HEK293 (cell line): ENCODE data around the gene PYCR2.
A peak's percentile ranks its signal among the peaks of the same experiment; 100 is the strongest.

Experiments used
- CTCF ChIA-PET: fragments of 350-600 bp; formaldehyde crosslinking; extraction: SDS; loops from one replicate; lab custom pipeline; 2021; ENCODE audit warnings: antibody characterized with exemption; lab: Yijun Ruan, JAX
- POLR2A ChIA-PET: fragments of 300-600 bp; formaldehyde crosslinking; extraction: SDS; loops from one replicate; lab custom pipeline; 2020; ENCODE audit warnings: antibody characterized with exemption, inconsistent platforms; lab: Yijun Ruan, JAX
- H3K27ac ChIP-seq: fragments of 200-500 bp; sonication (Bioruptor generic); 2 replicates; pipeline ENCODE4 v1.5.1; 2014; ENCODE audit warnings: low read depth, low read length, control low read depth, inconsistent platforms; ENCODE audit errors: extremely low read depth
- H3K36me3 ChIP-seq, 2 experiments: fragments of 200-500 bp in 1 of 2; sonication (Bioruptor generic) in 1 of 2; 1 replicate in 1 of 2; 2 replicates in 1 of 2; pipeline ENCODE4 v1.5.1; 2014 to 2017; ENCODE audit warnings: inconsistent platforms in 2 of 2, low read length in 2 of 2; ENCODE audit not compliant: control insufficient read depth in 2 of 2, insufficient read depth in 1 of 2
- H3K4me1 ChIP-seq: fragments of 200-500 bp; sonication (Bioruptor generic); 2 replicates; pipeline ENCODE4 v1.5.1; 2014; ENCODE audit warnings: mild to moderate bottlenecking, low read length, inconsistent platforms; ENCODE audit not compliant: control insufficient read depth, insufficient read depth
- H3K4me3 ChIP-seq: 2 replicates; pipeline ENCODE4 v1.5.1; 2011; ENCODE audit warnings: low read depth, mild to moderate bottlenecking, control low read depth, low read length, moderate library complexity
- H3K9me3 ChIP-seq: fragments of 200-500 bp; sonication (Bioruptor generic); 2 replicates; pipeline ENCODE4 v1.5.1; 2014; ENCODE audit warnings: low read depth, low read length, inconsistent platforms; ENCODE audit not compliant: control insufficient read depth, insufficient read depth
- BCL11A ChIP-seq: fragments of 450-650 bp; formaldehyde crosslinking; IDR thresholded peaks from 2 replicates; pipeline ENCODE4 v1.5.1; 2016; ENCODE audit warnings: low read depth, missing biosample characterization, missing genetic modification characterization
- GLI2 ChIP-seq: fragments of 450-650 bp; formaldehyde crosslinking; IDR thresholded peaks from 2 replicates; pipeline ENCODE4; 2017; ENCODE audit warnings: missing biosample characterization, missing genetic modification characterization, low read depth, borderline replicate concordance
- HOXD13 ChIP-seq: sonication (generic); formaldehyde crosslinking; IDR thresholded peaks from 2 replicates; pipeline ENCODE4 v1.8.0; 2022; ENCODE audit warnings: missing genetic modification reagents, borderline replicate concordance
- SCRT2 ChIP-seq: fragments of 450-650 bp; formaldehyde crosslinking; IDR thresholded peaks from 2 replicates; pipeline ENCODE4 v1.5.1; 2016; ENCODE audit warnings: missing biosample characterization, missing genetic modification characterization
- SP2 ChIP-seq: fragments of 450-650 bp; formaldehyde crosslinking; IDR thresholded peaks from 2 replicates; pipeline ENCODE4 v1.5.1; 2016; ENCODE audit warnings: missing biosample characterization, missing genetic modification characterization
- SP7 ChIP-seq: fragments of 450-650 bp; formaldehyde crosslinking; IDR thresholded peaks from 2 replicates; pipeline ENCODE4 v1.5.1; 2016; ENCODE audit warnings: missing biosample characterization, missing genetic modification characterization
- ZBTB20 ChIP-seq: fragments of 450-650 bp; formaldehyde crosslinking; IDR thresholded peaks from 2 replicates; pipeline ENCODE4 v1.5.1; 2016; ENCODE audit warnings: missing biosample characterization, missing genetic modification characterization
- ZBTB21 ChIP-seq: fragments of 450-650 bp; formaldehyde crosslinking; IDR thresholded peaks from 2 replicates; pipeline ENCODE4 v1.5.1; 2017; ENCODE audit warnings: missing biosample characterization, missing genetic modification characterization
- ZNF112 ChIP-seq: fragments of 450-650 bp; formaldehyde crosslinking; IDR thresholded peaks from 2 replicates; pipeline ENCODE4 v1.5.0; 2017; ENCODE audit warnings: missing biosample characterization, missing genetic modification characterization
- ZNF114 ChIP-seq: fragments of 450-650 bp; formaldehyde crosslinking; IDR thresholded peaks from 2 replicates; pipeline ENCODE4 v1.5.0; 2017; ENCODE audit warnings: missing biosample characterization, missing genetic modification characterization
- ZNF169 ChIP-seq: fragments of 450-650 bp; formaldehyde crosslinking; IDR thresholded peaks from 2 replicates; pipeline ENCODE4 v1.5.1; 2016; ENCODE audit warnings: missing biosample characterization, missing genetic modification characterization
- ZNF223 ChIP-seq: fragments of 450-650 bp; formaldehyde crosslinking; IDR thresholded peaks from 2 replicates; pipeline ENCODE4 v1.5.1; 2016; ENCODE audit warnings: missing biosample characterization, missing genetic modification characterization
- ZNF354C ChIP-seq: fragments of 450-650 bp; formaldehyde crosslinking; IDR thresholded peaks from 2 replicates; pipeline ENCODE4 v1.5.1; 2016; ENCODE audit warnings: missing biosample characterization, missing genetic modification characterization, low read depth, borderline replicate concordance
- ZNF558 ChIP-seq: fragments of 450-650 bp; formaldehyde crosslinking; IDR thresholded peaks from 2 replicates; pipeline ENCODE4 v1.5.1; 2016; ENCODE audit warnings: missing biosample characterization, missing genetic modification characterization
- ZNF585B ChIP-seq: fragments of 450-650 bp; formaldehyde crosslinking; IDR thresholded peaks from 2 replicates; pipeline ENCODE4 v1.5.1; 2016; ENCODE audit warnings: missing biosample characterization, missing genetic modification characterization
- ZNF596 ChIP-seq: fragments of 450-650 bp; IDR thresholded peaks from 2 replicates; pipeline ENCODE4 v1.5.0; 2018; ENCODE audit warnings: missing biosample characterization, mild to moderate bottlenecking, missing genetic modification characterization, moderate library complexity
- ZNF600 ChIP-seq: fragments of 450-650 bp; formaldehyde crosslinking; IDR thresholded peaks from 2 replicates; pipeline ENCODE4 v1.5.1; 2016; ENCODE audit warnings: missing biosample characterization, missing genetic modification characterization
- ZNF776 ChIP-seq: fragments of 450-650 bp; formaldehyde crosslinking; IDR thresholded peaks from 2 replicates; pipeline ENCODE4 v1.5.0; 2017; ENCODE audit warnings: missing biosample characterization, missing genetic modification characterization, borderline replicate concordance
- TF ChIP-seq, protein P1 (sequence below): fragments of 450-650 bp; formaldehyde crosslinking; IDR thresholded peaks from 2 replicates; pipeline ENCODE4 v1.5.1; 2016; ENCODE audit warnings: missing biosample characterization, missing genetic modification characterization
- TF ChIP-seq, protein P2 (sequence below): fragments of 450-650 bp; formaldehyde crosslinking; IDR thresholded peaks from 2 replicates; pipeline ENCODE4 v1.5.1; 2016; ENCODE audit warnings: missing biosample characterization, missing genetic modification characterization
- TF ChIP-seq, protein P3 (sequence below): fragments of 450-650 bp; formaldehyde crosslinking; IDR thresholded peaks from 2 replicates; pipeline ENCODE4 v1.5.1; 2016; ENCODE audit warnings: missing biosample characterization, missing genetic modification characterization
- TF ChIP-seq, protein P4 (sequence below): IDR thresholded peaks from 2 replicates; pipeline ENCODE4 v1.6.1; 2011; ENCODE audit warnings: mild to moderate bottlenecking, low read depth, low read length, borderline replicate concordance
- TF ChIP-seq, protein P5 (sequence below): fragments of 450-650 bp; formaldehyde crosslinking; IDR thresholded peaks from 2 replicates; pipeline ENCODE4 v1.5.1; 2017; ENCODE audit warnings: missing biosample characterization, missing genetic modification characterization
- TF ChIP-seq, protein P6 (sequence below): fragments of 450-650 bp; formaldehyde crosslinking; IDR thresholded peaks from 2 replicates; pipeline ENCODE4 v1.5.1; 2016; ENCODE audit warnings: missing biosample characterization, missing genetic modification characterization

PYCR2 gene

DNA sequence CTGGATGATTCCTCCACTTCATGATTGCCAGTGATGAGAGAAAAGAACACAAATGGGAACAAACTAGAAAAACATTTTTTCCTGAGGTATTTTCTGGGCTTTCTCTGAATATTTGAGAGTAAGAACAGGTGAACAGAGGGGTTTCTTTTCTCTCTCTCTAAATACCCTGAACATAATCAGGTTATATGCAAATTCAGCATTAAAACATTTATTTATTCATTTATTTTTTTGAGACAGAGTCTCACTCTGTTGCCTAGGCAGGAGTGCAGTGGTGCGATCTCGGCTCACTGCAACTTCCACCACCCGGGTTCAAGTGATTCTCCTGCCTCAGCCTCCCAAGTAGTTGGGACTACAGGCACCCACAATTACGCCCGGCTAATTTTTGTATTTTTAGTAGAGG is 22.8 kb upstream of the PYCR2 start:
- CTCF ChIA-PET, result no interaction called here
- no peaks in the 10 kb centered on the region for H3K36me3 ChIP-seq
- no peak overlapping the region for H3K27ac ChIP-seq
- H3K9me3 ChIP-seq, result no peaks in the 10 kb centered on the region
- H3K4me3 ChIP-seq, result no peak overlapping the region
- TF ChIP-seq, protein P1, sequence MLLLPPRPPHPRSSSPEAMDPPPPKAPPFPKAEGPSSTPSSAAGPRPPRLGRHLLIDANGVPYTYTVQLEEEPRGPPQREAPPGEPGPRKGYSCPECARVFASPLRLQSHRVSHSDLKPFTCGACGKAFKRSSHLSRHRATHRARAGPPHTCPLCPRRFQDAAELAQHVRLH (tag by site-specific recombination), result no peak
- TF ChIP-seq, protein P2, sequence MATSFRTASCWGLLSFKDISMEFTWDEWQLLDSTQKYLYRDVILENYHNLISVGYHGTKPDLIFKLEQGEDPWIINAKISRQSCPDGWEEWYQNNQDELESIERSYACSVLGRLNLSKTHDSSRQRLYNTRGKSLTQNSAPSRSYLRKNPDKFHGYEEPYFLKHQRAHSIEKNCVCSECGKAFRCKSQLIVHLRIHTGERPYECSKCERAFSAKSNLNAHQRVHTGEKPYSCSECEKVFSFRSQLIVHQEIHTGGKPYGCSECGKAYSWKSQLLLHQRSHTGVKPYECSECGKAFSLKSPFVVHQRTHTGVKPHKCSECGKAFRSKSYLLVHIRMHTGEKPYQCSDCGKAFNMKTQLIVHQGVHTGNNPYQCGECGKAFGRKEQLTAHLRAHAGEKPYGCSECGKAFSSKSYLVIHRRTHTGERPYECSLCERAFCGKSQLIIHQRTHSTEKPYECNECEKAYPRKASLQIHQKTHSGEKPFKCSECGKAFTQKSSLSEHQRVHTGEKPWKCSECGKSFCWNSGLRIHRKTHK (tag by site-specific recombination), result no peak
- TF ChIP-seq GLI2 (no peak), ZNF114 (no peak), SP2 (tag by site-specific recombination) (no peak), BCL11A (tag by site-specific recombination) (no peak), SCRT2 (no peak), ZNF776 (tag by site-specific recombination) (no peak), SP7 (tag by site-specific recombination) (no peak), HOXD13 (CRISPR knock-in tag) (no peak), ZNF558 (tag by site-specific recombination) (no peak), ZBTB21 (tag by site-specific recombination) (no peak), ZNF354C (no peak), ZNF223 (tag by site-specific recombination) (no peak), ZNF112 (no peak)
- TF ChIP-seq, protein P3, sequence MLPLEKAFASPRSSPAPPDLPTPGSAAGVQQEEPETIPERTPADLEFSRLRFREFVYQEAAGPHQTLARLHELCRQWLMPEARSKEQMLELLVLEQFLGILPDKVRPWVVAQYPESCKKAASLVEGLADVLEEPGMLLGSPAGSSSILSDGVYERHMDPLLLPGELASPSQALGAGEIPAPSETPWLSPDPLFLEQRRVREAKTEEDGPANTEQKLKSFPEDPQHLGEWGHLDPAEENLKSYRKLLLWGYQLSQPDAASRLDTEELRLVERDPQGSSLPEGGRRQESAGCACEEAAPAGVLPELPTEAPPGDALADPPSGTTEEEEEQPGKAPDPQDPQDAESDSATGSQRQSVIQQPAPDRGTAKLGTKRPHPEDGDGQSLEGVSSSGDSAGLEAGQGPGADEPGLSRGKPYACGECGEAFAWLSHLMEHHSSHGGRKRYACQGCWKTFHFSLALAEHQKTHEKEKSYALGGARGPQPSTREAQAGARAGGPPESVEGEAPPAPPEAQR (tag by site-specific recombination), result no peak
- TF ChIP-seq, protein P4, sequence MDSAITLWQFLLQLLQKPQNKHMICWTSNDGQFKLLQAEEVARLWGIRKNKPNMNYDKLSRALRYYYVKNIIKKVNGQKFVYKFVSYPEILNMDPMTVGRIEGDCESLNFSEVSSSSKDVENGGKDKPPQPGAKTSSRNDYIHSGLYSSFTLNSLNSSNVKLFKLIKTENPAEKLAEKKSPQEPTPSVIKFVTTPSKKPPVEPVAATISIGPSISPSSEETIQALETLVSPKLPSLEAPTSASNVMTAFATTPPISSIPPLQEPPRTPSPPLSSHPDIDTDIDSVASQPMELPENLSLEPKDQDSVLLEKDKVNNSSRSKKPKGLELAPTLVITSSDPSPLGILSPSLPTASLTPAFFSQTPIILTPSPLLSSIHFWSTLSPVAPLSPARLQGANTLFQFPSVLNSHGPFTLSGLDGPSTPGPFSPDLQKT, result no peak
- TF ChIP-seq, protein P5, sequence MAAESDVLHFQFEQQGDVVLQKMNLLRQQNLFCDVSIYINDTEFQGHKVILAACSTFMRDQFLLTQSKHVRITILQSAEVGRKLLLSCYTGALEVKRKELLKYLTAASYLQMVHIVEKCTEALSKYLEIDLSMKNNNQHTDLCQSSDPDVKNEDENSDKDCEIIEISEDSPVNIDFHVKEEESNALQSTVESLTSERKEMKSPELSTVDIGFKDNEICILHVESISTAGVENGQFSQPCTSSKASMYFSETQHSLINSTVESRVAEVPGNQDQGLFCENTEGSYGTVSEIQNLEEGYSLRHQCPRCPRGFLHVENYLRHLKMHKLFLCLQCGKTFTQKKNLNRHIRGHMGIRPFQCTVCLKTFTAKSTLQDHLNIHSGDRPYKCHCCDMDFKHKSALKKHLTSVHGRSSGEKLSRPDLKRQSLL (tag by site-specific recombination), result no peak
- POLR2A ChIA-PET, result interaction anchor here (1.2 kb wide), 1 partner anchor 22 kb away, joined by 3 read pairs; the partner anchor contains the start of gene PYCR2
- H3K4me1 ChIP-seq, result no peaks in the 10 kb centered on the region

DNA sequence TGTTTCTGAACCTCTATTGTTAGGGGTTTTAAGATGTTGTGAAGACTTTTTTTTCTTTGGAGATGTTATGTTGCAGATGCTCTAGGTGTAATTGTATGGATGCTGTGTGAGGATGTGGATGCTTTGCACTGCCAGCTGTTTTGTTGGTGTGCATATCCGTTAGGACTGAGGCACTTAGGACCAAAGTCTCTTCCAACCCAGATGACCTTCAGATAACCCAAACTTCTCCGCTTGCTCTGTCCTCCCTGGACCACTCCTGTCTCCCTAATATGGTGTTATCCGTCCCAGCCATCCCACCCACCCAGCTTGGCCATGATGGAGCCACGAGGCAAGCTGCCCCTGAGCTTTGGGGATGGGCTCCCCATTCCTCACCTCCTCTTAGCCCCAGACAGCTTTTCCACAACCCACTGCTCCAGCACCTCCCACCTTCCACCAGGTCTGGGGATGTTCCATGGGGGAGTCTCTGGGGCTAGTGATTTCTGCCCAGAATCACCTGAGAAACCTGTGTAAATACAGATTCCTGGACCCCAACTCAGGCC is 22.1 kb upstream of the PYCR2 start:
- no peak overlapping the region for H3K4me3 ChIP-seq
- POLR2A ChIA-PET, result no interaction called here
- H3K27ac ChIP-seq, result no peak overlapping the region
- CTCF ChIA-PET, result interaction anchor here (0.5 to 1.0 kb wide), 2 partner anchors 18 to 32 kb away, joined by 3 read pairs; no protein-coding TSS in a partner anchor
- TF ChIP-seq ZNF776 (tag by site-specific recombination) (no peak), ZNF600 (tag by site-specific recombination) (0 out of 2 replicates have a peak, but pooled peaks have one; percentile 20), ZNF169 (tag by site-specific recombination) (no peak), ZNF585B (tag by site-specific recombination) (no peak), ZBTB20 (tag by site-specific recombination) (peak; percentile 53), ZNF596 (tag by site-specific recombination) (no peak)
- TF ChIP-seq, protein P6, sequence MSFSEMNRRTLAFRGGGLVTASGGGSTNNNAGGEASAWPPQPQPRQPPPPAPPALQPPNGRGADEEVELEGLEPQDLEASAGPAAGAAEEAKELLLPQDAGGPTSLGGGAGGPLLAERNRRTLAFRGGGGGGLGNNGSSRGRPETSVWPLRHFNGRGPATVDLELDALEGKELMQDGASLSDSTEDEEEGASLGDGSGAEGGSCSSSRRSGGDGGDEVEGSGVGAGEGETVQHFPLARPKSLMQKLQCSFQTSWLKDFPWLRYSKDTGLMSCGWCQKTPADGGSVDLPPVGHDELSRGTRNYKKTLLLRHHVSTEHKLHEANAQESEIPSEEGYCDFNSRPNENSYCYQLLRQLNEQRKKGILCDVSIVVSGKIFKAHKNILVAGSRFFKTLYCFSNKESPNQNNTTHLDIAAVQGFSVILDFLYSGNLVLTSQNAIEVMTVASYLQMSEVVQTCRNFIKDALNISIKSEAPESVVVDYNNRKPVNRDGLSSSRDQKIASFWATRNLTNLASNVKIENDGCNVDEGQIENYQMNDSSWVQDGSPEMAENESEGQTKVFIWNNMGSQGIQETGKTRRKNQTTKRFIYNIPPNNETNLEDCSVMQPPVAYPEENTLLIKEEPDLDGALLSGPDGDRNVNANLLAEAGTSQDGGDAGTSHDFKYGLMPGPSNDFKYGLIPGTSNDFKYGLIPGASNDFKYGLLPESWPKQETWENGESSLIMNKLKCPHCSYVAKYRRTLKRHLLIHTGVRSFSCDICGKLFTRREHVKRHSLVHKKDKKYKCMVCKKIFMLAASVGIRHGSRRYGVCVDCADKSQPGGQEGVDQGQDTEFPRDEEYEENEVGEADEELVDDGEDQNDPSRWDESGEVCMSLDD (tag by site-specific recombination), result no peak
- no peaks in the 10 kb centered on the region for H3K4me1 ChIP-seq
- H3K36me3 ChIP-seq, result no peaks in the 10 kb centered on the region
- H3K9me3 ChIP-seq, result no peaks in the 10 kb centered on the region
